ENCODE data around the gene CADM1.

CADM1 gene

DNA sequence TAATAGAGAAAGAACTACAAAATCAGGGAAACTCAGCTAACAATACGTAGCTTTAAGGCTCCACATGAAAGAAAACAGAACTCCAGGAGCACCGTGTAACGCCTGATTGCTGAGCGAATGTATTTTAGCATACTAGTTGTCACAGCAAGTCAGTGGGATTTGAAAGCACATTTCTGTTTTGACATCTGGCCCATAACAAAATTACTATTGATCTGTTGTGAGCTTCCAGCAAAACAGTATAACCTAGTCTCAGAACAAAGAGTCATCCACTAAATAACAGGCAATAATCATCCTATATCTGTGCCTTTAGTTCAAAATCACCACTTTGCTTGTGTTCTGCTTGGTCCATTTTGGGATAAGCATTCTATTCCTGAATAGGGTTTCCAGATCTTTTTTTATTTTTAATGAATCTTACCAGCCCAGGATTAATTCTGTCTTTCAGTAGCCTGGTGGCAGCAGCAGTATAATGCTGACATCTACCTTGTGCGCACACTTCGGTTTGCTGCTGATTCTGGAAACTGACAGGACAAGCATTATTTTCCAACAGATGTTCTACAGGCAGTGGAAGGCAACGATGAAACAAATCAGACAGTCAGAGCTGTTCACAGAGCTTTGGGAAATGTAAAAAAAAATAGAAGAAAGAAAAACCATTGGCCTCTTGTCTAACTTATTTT lies 66.2 kb downstream of the CADM1 start:
- H3K27ac Mint-ChIP-seq: no peak overlapping the region
- H3K4me1 Mint-ChIP-seq: peaks cover 57% of the 10 kb centered on the region
- TF ChIP-seq, protein P1, sequence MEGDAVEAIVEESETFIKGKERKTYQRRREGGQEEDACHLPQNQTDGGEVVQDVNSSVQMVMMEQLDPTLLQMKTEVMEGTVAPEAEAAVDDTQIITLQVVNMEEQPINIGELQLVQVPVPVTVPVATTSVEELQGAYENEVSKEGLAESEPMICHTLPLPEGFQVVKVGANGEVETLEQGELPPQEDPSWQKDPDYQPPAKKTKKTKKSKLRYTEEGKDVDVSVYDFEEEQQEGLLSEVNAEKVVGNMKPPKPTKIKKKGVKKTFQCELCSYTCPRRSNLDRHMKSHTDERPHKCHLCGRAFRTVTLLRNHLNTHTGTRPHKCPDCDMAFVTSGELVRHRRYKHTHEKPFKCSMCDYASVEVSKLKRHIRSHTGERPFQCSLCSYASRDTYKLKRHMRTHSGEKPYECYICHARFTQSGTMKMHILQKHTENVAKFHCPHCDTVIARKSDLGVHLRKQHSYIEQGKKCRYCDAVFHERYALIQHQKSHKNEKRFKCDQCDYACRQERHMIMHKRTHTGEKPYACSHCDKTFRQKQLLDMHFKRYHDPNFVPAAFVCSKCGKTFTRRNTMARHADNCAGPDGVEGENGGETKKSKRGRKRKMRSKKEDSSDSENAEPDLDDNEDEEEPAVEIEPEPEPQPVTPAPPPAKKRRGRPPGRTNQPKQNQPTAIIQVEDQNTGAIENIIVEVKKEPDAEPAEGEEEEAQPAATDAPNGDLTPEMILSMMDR (IDR thresholded peaks at IDR 0.05; ENCODE audit: unreplicated experiment in 3 of 3): no peak
- no peaks in the 10 kb centered on the region for H3K9me3 Mint-ChIP-seq
- no peak overlapping the region for H3K4me3 Mint-ChIP-seq
- no peaks in the 10 kb centered on the region for H3K27me3 Mint-ChIP-seq (ENCODE audit: low read depth)
- H3K36me3 Mint-ChIP-seq (ENCODE audit: low read depth): peaks cover 5% of the 10 kb centered on the region

DNA sequence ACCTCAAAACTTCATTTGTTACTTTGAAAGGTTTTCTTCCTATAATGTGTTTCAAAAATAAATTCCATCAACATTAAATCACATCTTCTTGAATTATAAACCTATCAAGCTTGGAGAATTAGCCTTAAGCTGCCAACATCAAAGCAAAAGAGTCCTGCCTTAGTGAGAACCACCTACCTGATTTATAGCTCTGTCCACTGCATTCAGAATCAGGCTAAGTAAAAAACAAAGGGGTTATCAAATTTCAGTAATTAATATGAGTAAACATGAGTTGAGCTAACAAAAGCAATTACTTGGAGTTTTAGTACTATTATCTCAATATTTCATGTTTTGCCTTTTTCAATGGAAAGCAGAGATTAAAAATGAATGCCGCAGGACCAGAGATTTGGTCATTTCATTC lies 73.9 kb downstream of the CADM1 start:
- Mint-ChIP-seq H3K36me3 (ENCODE audit: low read depth) (no peaks in the 10 kb centered on the region), H3K27me3 (ENCODE audit: low read depth) (no peaks in the 10 kb centered on the region), H3K9me3 (no peaks in the 10 kb centered on the region), H3K27ac (no peak overlapping the region), H3K4me3 (no peak overlapping the region), H3K4me1 (peaks cover 32% of the 10 kb centered on the region)
- TF ChIP-seq, protein P1 (IDR thresholded peaks at IDR 0.05; ENCODE audit: unreplicated experiment in 3 of 3): no peak

DNA sequence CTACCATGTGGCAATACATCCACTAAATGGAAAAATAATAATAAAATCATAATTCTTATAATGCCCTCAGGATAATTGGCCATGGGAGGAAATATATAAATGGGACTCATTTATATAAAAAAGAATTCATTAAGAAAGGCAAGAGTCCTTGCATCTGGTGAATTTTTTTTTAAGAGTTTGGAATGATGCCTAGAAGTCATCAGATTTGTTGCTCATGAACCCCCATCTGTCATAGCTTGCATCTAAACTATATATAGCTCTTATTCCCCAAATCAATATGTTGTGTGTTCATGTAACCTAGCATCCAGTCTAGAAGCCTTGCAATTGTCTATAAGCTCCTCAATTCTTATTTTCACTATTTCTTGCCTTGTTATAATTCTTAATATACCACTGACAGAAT lies 75.9 kb downstream of the CADM1 start:
- no peaks in the 10 kb centered on the region for H3K36me3 Mint-ChIP-seq (ENCODE audit: low read depth)
- peaks cover 4% of the 10 kb centered on the region for H3K27me3 Mint-ChIP-seq (ENCODE audit: low read depth)
- H3K4me3 Mint-ChIP-seq: no peak overlapping the region
- H3K9me3 Mint-ChIP-seq: no peaks in the 10 kb centered on the region
- TF ChIP-seq, protein P1 (IDR thresholded peaks at IDR 0.05; ENCODE audit: unreplicated experiment in 3 of 3): no peak
- H3K4me1 Mint-ChIP-seq: peaks cover 29% of the 10 kb centered on the region
- H3K27ac Mint-ChIP-seq: no peak overlapping the region

DNA sequence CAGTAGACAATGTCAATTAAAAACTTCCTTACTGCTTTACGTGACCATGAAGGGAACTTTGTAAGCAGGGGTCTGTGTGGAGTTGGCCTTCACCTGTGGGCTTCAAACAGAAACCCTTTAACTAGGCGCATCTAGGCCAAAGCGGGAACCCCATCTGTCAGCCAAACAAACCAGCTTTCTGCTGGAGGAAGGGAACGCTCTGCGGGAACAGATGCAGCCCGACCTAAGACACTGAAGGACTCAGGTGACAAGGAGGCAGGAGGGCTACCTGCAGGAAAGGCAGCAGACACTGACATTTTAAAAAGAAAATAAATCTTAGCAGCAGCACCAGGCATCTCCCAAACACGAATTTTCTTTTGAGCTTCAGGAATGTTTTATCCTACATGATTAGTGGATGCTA lies 78.4 kb downstream of the CADM1 start:
- H3K36me3 Mint-ChIP-seq (ENCODE audit: low read depth): no peaks in the 10 kb centered on the region
- H3K4me3 Mint-ChIP-seq: no peak overlapping the region
- no peaks in the 10 kb centered on the region for H3K9me3 Mint-ChIP-seq
- no peak overlapping the region for H3K27ac Mint-ChIP-seq
- H3K27me3 Mint-ChIP-seq (ENCODE audit: low read depth): peaks cover 4% of the 10 kb centered on the region
- H3K4me1 Mint-ChIP-seq: peaks cover 37% of the 10 kb centered on the region
- TF ChIP-seq, protein P1 (IDR thresholded peaks at IDR 0.05; ENCODE audit: unreplicated experiment in 3 of 3): no peak

DNA sequence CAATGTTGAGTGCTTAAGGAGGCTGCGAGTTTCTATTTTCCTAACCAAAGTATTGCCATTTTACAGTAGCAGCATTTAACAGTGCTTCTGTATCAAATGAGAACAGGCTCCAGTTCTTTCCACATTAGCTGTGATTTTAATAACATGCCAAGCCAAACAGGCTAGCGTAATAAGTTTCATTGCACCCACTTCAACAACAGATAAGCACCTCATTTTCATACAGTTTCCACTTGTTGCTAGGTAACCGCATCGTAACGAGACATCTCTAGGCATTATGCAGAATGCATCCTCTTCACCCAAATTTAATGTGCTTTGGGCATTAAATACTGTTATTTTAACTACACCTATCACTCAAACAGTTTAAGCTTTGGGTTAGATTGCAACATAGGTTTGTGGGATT lies 79.0 kb downstream of the CADM1 start:
- peaks cover 4% of the 10 kb centered on the region for H3K27me3 Mint-ChIP-seq (ENCODE audit: low read depth)
- no peak overlapping the region for H3K4me3 Mint-ChIP-seq
- TF ChIP-seq, protein P1 (IDR thresholded peaks at IDR 0.05; ENCODE audit: unreplicated experiment in 3 of 3): no peak
- peaks cover 43% of the 10 kb centered on the region for H3K4me1 Mint-ChIP-seq
- H3K27ac Mint-ChIP-seq: no peak overlapping the region
- no peaks in the 10 kb centered on the region for H3K36me3 Mint-ChIP-seq (ENCODE audit: low read depth)
- no peaks in the 10 kb centered on the region for H3K9me3 Mint-ChIP-seq

Measured in nephron (organoid).